ENCODE data around the gene SRSF4. TPM values are rescaled to one million over a fixed set of nuclear protein-coding genes. Genes with fewer than 3 reads are reported as not detected.

Gene SRSF4
- total RNA-seq, 1 experiment from 2014 or later, result 69.0 TPM

DNA sequence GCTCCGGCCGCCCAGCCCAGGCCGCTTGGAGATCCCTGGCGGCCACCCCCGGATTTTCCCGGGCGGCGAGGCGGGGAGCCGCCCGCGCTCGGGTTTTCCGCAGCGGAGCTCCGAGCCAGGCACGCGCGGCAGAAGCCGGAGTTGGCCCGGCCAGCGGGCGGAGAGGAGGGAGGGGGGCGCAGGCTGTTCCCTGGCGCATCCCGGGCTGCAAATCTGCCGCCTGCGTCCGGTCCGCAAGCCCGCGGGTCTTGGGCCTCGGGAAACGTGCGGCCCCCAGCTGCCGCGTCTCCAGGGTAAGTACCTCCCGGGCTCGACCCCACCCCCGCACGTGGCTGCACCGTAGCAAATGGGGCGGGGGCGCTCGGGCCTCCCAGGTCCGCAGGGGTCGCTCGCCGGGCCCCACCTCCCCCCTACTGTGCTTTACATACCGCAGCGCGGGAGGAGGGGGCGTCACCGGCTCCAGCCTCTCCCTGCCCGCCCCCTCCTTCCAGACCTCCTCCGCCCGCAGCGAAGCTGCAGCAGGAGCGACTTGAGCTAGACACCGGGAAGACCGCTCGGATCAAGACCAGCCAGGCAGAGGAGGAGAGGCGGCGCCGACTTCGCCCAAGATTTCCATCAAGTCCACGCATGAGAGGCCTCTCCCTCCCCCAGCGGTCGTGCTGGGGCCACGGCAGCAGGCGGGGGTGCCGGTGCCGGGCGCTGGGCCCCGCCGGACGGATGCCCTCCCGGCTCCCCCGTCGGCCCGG lies 59.6 kb downstream of the SRSF4 start:
- peaks cover 27% of the 10 kb centered on the region for H3K79me2 ChIP-seq (ENCODE audit: insufficient read depth, low read length)
- H3K9me2 ChIP-seq (ENCODE audit: insufficient read depth), result no peaks in the 10 kb centered on the region
- no peak overlapping the region for H2AFZ ChIP-seq (ENCODE audit: low read depth, low read length, poor library complexity, severe bottlenecking)
- DNase-seq (ENCODE audit: low read depth, low spot score) (no peak), ATAC-seq (peak; percentile 17)
- RAD21 ChIA-PET (ENCODE audit: low non-redundant PET in 1 of 2, low total read pairs in 2 of 2, uncharacterized antibody in 2 of 2, unreplicated experiment in 2 of 2), result interaction anchor here in 1 of 2 experiments (0.6 to 1.7 kb wide), 3 partner anchors 60 to 240 kb away, joined by 3 read pairs; partner anchors contain the start of gene SRSF4
- no TSS peak for BruUV-seq (replicated peaks)
- peak overlapping the region; percentile 93 for H3K27ac ChIP-seq (ENCODE audit: low read depth, low read length)
- no peaks in the 10 kb centered on the region for H3K27me3 ChIP-seq (ENCODE audit: insufficient read depth, low read length)
- CTCF ChIA-PET, result interaction anchor here (0.6 to 2.7 kb wide), 10 partner anchors 9 to 689 kb away, joined by 3 to 9 read pairs (median 4); partner anchors contain the start of gene SRSF4
- intact Hi-C loops (cut with micrococcal nuclease), result loop anchor here (1.0 kb wide), 1 partner anchor 240 kb away; no protein-coding TSS in a partner anchor
- H4K20me1 ChIP-seq (ENCODE audit: insufficient read depth), result no peaks in the 10 kb centered on the region
- peaks cover 2 to 11% of the 10 kb centered on the region in 2 experiments; a peak in 2 of 4 replicates for H3K4me1 ChIP-seq (ENCODE audit: control insufficient read depth in 1 of 2, insufficient read depth in 2 of 2, low read length in 2 of 2)
- no peaks in the 10 kb centered on the region for H3K36me3 ChIP-seq (ENCODE audit: control insufficient read depth in 1 of 2, insufficient read depth in 2 of 2, low read length in 2 of 2)
- H3K9me3 ChIP-seq (ENCODE audit: control insufficient read depth in 1 of 2, insufficient read depth in 1 of 2, low read depth in 1 of 2, low read length in 2 of 2), result no peaks in the 10 kb centered on the region
- TF ChIP-seq ELF1 (IDR thresholded peaks at IDR 0.05; ENCODE audit: borderline replicate concordance, low read depth), result no peak
- TF ChIP-seq POLR2AphosphoS5 (IDR thresholded peaks at IDR 0.05; ENCODE audit: low read depth, low read length), result peak; percentile 43
- H3K9ac ChIP-seq (ENCODE audit: low read length), result peak overlapping the region; percentile 97
- peak overlapping the region; percentile 99 for H3K4me2 ChIP-seq (ENCODE audit: low read length)
- POLR2A ChIA-PET, result interaction anchor here (0.7 to 1.1 kb wide), 3 partner anchors 10 to 240 kb away, joined by 3 to 5 read pairs (median 5); partner anchors contain the start of gene SRSF4
- H3K4me3 ChIP-seq (replicated peaks in 1 of 2; ENCODE audit: low read depth in 1 of 2, low read length in 2 of 2), result peak overlapping the region; percentile 79 to 96

DNA sequence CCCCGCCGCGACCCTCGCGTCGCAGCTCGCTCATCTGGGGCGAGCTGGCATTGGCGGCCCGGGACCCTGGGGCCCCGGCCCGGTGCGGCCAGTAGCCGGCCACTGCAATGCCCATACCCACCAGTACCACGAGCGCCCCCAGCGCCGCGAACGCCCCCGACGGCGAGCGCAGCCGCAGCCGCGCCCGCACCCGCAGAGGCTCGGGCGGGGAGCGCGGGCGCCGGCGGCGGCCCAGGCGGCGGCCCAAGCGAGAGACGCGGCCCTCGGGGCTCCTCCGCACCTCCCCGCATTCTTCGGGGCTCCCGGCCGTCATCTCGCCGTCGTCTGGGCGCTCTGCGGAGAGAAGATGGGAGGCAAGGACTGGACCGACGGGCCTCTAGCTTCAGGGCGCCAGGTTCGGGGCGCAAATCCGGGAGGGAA lies 60.2 kb downstream of the SRSF4 start:
- ChIA-PET POLR2A (interaction anchor here (1.1 kb wide), 1 partner anchor 60 kb away, joined by 5 read pairs; the partner anchor contains the start of gene SRSF4), CTCF (interaction anchor here (1.0 to 2.7 kb wide), 8 partner anchors 9 to 244 kb away, joined by 4 to 9 read pairs (median 4); partner anchors contain the start of gene SRSF4), RAD21 (ENCODE audit: low non-redundant PET in 1 of 2, low total read pairs in 2 of 2, uncharacterized antibody in 2 of 2, unreplicated experiment in 2 of 2) (interaction anchor here in 1 of 2 experiments (1.7 kb wide), 1 partner anchor 60 kb away, joined by 3 read pairs; the partner anchor contains the start of gene SRSF4)
- Histone ChIP-seq H3K36me3 (ENCODE audit: control insufficient read depth in 1 of 2, insufficient read depth in 2 of 2, low read length in 2 of 2) (no peaks in the 10 kb centered on the region), H3K4me3 (replicated peaks in 1 of 2; ENCODE audit: low read depth in 1 of 2, low read length in 2 of 2) (peak overlapping the region; percentile 79 to 96), H2AFZ (ENCODE audit: low read depth, low read length, poor library complexity, severe bottlenecking) (no peak overlapping the region), H3K27me3 (ENCODE audit: insufficient read depth, low read length) (no peaks in the 10 kb centered on the region), H3K9me2 (ENCODE audit: insufficient read depth) (no peaks in the 10 kb centered on the region), H3K4me1 (ENCODE audit: control insufficient read depth in 1 of 2, insufficient read depth in 2 of 2, low read length in 2 of 2) (peaks cover 2 to 11% of the 10 kb centered on the region in 2 experiments; a peak in 2 of 4 replicates), H3K4me2 (ENCODE audit: low read length) (peak overlapping the region; percentile 99), H3K9ac (ENCODE audit: low read length) (peak overlapping the region; percentile 97), H4K20me1 (ENCODE audit: insufficient read depth) (no peaks in the 10 kb centered on the region), H3K9me3 (ENCODE audit: control insufficient read depth in 1 of 2, insufficient read depth in 1 of 2, low read depth in 1 of 2, low read length in 2 of 2) (no peaks in the 10 kb centered on the region), H3K79me2 (ENCODE audit: insufficient read depth, low read length) (peaks cover 27% of the 10 kb centered on the region), H3K27ac (ENCODE audit: low read depth, low read length) (peak overlapping the region; percentile 93)
- ATAC-seq (peak; percentile 44), DNase-seq (ENCODE audit: low read depth, low spot score) (no peak)
- intact Hi-C loops (cut with micrococcal nuclease), result loop anchor here (1.0 kb wide), 1 partner anchor 239 kb away; no protein-coding TSS in a partner anchor
- BruUV-seq (replicated peaks), result no TSS peak
- TF ChIP-seq ZFX (IDR thresholded peaks at IDR 0.05) (peak; percentile 66), EZH2 (IDR thresholded peaks at IDR 0.05) (no peak)

All from HCT116 (cell line).